HCT116 (cell line): ENCODE data around the gene BCAP31.

Source experiments
- MAX ChIP-seq: IDR thresholded peaks from 2 replicates; pipeline ENCODE4 v1.6.1; 2012
- POLR2A ChIP-seq: IDR thresholded peaks from 2 replicates; pipeline ENCODE4 v1.7.0; 2011; ENCODE audit warnings: borderline replicate concordance; ENCODE audit not compliant: insufficient read depth, insufficient read length; ENCODE audit errors: extremely low read depth

- TF ChIP-seq POLR2A (no peak), MAX (no peak)
Observed at GRCh38 chrX:153731845-153732215, 7.6 kb upstream of the BCAP31 start.
